ENCODE measurements around the gene C10orf90. TPM values are rescaled to one million over a fixed set of nuclear protein-coding genes. Genes with fewer than 3 reads are reported as not detected.

The C10orf90 gene
- total and polyA plus RNA-seq, 2 of the 8 experiments (the other 6 are each of a cell fraction or from before 2014, with no cell fraction given) = 0.21 TPM; not detected in 1

DNA sequence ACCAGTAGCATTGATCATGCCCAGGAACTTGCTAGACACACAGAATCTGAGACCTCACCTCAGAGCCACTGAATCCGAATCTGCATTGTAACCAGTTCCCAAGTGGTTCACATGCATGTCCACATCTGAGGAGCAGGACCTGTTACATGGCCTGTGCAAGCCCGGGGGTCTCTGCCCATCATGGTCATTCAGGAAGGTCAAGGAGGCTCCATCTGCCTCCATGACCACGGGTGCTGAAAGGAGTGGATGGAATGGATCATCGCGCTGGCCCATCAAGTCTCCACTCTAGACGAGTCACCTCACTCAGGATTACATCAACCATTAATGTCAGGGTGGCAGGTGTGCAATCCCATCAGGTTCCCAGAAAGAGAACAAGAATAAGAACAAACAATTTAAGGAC, 196.5 kb downstream of the C10orf90 start:
- Histone ChIP-seq H2BK120ac (replicated peaks; ENCODE audit: low read depth, low read length) (no peak overlapping the region), H3K14ac (ENCODE audit: insufficient read length) (no peak overlapping the region), H3K79me2 (ENCODE audit: control insufficient read depth in 1 of 2, insufficient read depth in 2 of 2, low read length in 2 of 2) (no peaks in the 10 kb centered on the region), H2BK12ac (ENCODE audit: low read depth, low read length) (no peak overlapping the region), H2AFZ (ENCODE audit: low read length) (no peak overlapping the region), H2BK15ac (ENCODE audit: low read length) (no peak overlapping the region), H4K20me1 (replicated peaks in 1 of 2; ENCODE audit: control insufficient read depth in 1 of 2, insufficient read depth in 2 of 2, low read length in 2 of 2) (no peaks in the 10 kb centered on the region), H4K8ac (ENCODE audit: extremely low read depth, insufficient read depth, low read length) (no peak overlapping the region), H3K4me1 (replicated peaks in 1 of 4; ENCODE audit: control insufficient read depth in 3 of 4, insufficient read depth in 4 of 4, low read length in 3 of 4) (0 out of 7 replicates have a peak, but pooled peaks cover 0 to 4% (median 0%) of the 10 kb centered on the region in 4 experiments), H3K36me3 (ENCODE audit: control insufficient read depth in 2 of 4, insufficient read depth in 4 of 4, low read length in 3 of 4) (no peaks in the 10 kb centered on the region), H3K9ac (replicated peaks in 1 of 4; ENCODE audit: extremely low read depth in 1 of 4, low read depth in 3 of 4, low read length in 3 of 4) (no peak overlapping the region), H3K4me3 (ENCODE audit: extremely low read depth in 1 of 4, insufficient read depth in 2 of 4, low read depth in 3 of 4, low read length in 4 of 4) (no peak overlapping the region), H3K4me2 (ENCODE audit: insufficient read depth in 1 of 2, low read depth in 2 of 2, low read length in 2 of 2) (no peak overlapping the region), H2BK5ac (ENCODE audit: low read depth, low read length) (no peak overlapping the region), H4K91ac (replicated peaks; ENCODE audit: insufficient read length, low read length) (no peak overlapping the region), H3K4ac (replicated peaks; ENCODE audit: insufficient read length, low read depth, low read length) (no peak overlapping the region), H3K27me3 (replicated peaks in 1 of 4; ENCODE audit: control insufficient read depth in 3 of 4, extremely low read depth in 1 of 4, insufficient read depth in 3 of 4, low read length in 3 of 4) (no peaks in the 10 kb centered on the region), H3K56ac (replicated peaks; ENCODE audit: insufficient read length, low read depth, low read length) (no peak overlapping the region), H4K5ac (ENCODE audit: insufficient read length, low read depth, low read length) (no peak overlapping the region), H3K79me1 (ENCODE audit: low read depth, low read length) (no peaks in the 10 kb centered on the region), H3K9me3 (ENCODE audit: insufficient read depth in 2 of 2, low read depth in 1 of 2, low read length in 1 of 2) (no peaks in the 10 kb centered on the region), H3K18ac (ENCODE audit: extremely low read depth, low read length) (no peak overlapping the region), H3K23ac (ENCODE audit: insufficient read length) (no peak overlapping the region), H3K23me2 (ENCODE audit: low read depth, low read length) (no peaks in the 10 kb centered on the region), H2AK5ac (ENCODE audit: low read depth, low read length) (no peak overlapping the region), H3K27ac (ENCODE audit: low read depth, low read length) (no peak overlapping the region), H2BK20ac (ENCODE audit: low read length) (no peak overlapping the region)
- ChIA-PET POLR2A (ENCODE audit: partially characterized antibody) (no interaction called here), CTCF (ENCODE audit: partially characterized antibody) (no interaction called here)
- TF ChIP-seq EP300 (IDR thresholded peaks at IDR 0.05; ENCODE audit: borderline replicate concordance in 1 of 2, low read depth in 2 of 2, low read length in 2 of 2) (no peak), CREB1 (IDR thresholded peaks at IDR 0.05) (no peak), ZNF274 (IDR thresholded peaks at IDR 0.05; ENCODE audit: borderline replicate concordance, extremely low read depth, low read length) (no peak), RAD21 (IDR thresholded peaks at IDR 0.05 in 1 of 2, conservative IDR thresholded peaks at IDR 0.05 in 1 of 2; ENCODE audit: low read depth in 2 of 2, low read length in 2 of 2) (no peak), SIN3A (conservative IDR thresholded peaks at IDR 0.05 in 1 of 2, IDR thresholded peaks at IDR 0.05 in 1 of 2; ENCODE audit: low read depth in 1 of 2, low read length in 2 of 2) (no peak), GTF2F1 (IDR thresholded peaks at IDR 0.05; ENCODE audit: borderline replicate concordance, low read depth, low read length) (no peak), CBX5 (IDR thresholded peaks at IDR 0.05; ENCODE audit: low read depth, low read length) (no peak), CHD1 (IDR thresholded peaks at IDR 0.05; ENCODE audit: low read depth, low read length) (no peak), BCL11A (IDR thresholded peaks at IDR 0.05; ENCODE audit: low read depth in 2 of 2, low read length in 2 of 2) (no peak), FOSL1 (IDR thresholded peaks at IDR 0.05; ENCODE audit: insufficient read depth, low read depth, low read length) (no peak), TEAD4 (IDR thresholded peaks at IDR 0.05; ENCODE audit: low read depth, low read length) (no peak), CHD2 (IDR thresholded peaks at IDR 0.05; ENCODE audit: low read length) (no peak), SP1 (IDR thresholded peaks at IDR 0.05; ENCODE audit: low read depth, low read length) (no peak)
- 90% methylated on average over 6 of the region's 6 CpGs; no CpG with 5 or more reads in 1 of the 2 experiments for WGBS, 2 experiments (ENCODE audit: extremely low coverage in 1 of 2, insufficient coverage in 1 of 2, insufficient read length in 1 of 2, insufficient replicate concordance in 2 of 2, low coverage in 1 of 2, low lambda C conversion rate in 2 of 2, missing lambda C conversion rate in 1 of 2)
- DNase-seq (ENCODE audit: low read depth in 1 of 2, low spot score in 2 of 2) (no peak), FAIRE-seq (no peak)

All from H1 (cell line).